Activated T-helper 1 cell treated with Interleukin-2 at 50 U/mL for 16 hours (primary cell): ENCODE measurements around the gene HBA1.
"Not testable (repeated sequence)": the region's sequence is repeated elsewhere in the genome, so short reads cannot be mapped to it uniquely, and the experiment has no call there.

Experiments used
- DNase-seq: peaks from one replicate; pipeline ENCODE4 v3.0.0-alpha.2; 2020; ENCODE audit warnings: low read depth

The HBA1 gene

DNA sequence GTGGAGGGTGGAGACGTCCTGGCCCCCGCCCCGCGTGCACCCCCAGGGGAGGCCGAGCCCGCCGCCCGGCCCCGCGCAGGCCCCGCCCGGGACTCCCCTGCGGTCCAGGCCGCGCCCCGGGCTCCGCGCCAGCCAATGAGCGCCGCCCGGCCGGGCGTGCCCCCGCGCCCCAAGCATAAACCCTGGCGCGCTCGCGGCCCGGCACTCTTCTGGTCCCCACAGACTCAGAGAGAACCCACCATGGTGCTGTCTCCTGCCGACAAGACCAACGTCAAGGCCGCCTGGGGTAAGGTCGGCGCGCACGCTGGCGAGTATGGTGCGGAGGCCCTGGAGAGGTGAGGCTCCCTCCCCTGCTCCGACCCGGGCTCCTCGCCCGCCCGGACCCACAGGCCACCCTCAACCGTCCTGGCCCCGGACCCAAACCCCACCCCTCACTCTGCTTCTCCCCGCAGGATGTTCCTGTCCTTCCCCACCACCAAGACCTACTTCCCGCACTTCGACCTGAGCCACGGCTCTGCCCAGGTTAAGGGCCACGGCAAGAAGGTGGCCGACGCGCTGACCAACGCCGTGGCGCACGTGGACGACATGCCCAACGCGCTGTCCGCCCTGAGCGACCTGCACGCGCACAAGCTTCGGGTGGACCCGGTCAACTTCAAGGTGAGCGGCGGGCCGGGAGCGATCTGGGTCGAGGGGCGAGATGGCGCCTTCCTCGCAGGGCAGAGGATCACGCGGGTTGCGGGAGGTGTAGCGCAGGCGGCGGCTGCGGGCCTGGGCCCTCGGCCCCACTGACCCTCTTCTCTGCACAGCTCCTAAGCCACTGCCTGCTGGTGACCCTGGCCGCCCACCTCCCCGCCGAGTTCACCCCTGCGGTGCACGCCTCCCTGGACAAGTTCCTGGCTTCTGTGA is at the start of gene HBA1:
Gene HBA1, plus strand, starts transcription at position 204 of the 906 bp plus-strand sequence. Its CDS starts 37 bp downstream, at position 241.
- DNase-seq: not testable (repeated sequence)

DNA sequence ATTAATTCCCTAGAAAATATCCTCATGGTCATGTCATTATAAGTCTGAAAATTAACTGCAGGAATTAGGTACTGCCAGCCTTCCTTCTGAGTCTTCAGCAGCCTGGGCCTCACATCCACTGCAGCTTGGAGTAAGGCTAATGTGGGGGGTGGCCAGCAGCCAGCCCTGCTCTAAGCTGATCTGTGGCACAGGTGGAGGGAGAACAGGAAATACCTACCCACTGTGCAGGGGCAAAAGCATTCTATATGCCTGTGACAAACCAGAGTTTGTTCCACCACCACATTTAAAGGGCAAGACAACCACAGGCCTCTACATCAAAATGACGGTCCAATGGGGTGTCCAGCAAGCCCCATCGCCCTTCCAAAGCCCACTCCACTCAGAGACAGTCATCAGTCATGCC is 47.4 kb upstream of the HBA1 start:
- DNase-seq: no peak

DNA sequence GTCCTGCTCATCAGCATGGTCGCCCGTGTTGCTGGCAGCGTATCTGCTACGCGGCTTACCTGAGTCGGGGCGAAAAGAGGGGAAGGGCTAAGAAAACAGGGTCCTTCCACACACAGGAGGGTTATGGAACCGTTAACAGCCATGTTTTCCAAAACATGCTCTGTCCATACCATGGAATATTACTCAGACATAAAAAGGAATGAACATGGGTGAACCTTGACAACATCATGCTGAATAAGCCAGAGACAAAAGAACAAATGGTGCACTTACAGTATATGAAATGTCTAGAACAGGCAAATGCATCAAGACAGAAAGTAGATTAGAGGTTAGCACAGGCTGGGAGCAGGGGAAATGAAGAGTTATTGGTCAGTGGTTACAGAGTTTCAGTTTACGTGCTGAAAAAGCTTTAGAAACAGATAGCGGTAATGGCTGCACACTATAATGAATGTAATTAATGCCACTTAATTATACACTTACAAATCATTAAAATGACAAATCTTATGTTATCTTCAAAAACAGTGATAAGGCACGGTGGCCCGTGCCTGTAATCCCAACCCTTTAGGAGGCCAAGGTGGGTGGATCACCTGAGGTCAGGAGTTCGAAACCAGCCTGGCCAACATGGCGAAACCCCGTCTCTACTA is 45.8 kb upstream of the HBA1 start:
- DNase-seq: no peak

DNA sequence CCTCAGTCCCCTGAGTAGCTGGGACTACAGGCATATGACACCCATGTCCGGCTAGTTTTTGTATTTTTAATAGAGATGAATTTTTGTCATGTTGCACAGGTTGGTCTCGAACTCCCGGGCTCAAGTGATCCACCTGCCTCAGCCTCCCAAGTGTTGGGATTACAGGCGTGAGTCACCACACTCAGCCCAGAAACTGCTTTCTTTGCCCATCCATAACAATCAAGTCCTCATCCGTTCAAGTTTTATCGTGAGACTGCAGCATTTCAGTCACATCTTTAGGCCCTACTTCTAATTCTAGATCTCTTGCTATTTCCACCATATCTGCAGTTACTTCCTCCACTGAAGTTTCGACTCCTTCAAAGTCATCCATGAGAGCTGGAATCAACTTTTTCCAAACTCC is 44.4 kb upstream of the HBA1 start:
- no peak for DNase-seq

- DNase-seq: no peak
These were observed 42.8 kb upstream of the HBA1 start for GRCh38 chr16:133716-134115.

DNA sequence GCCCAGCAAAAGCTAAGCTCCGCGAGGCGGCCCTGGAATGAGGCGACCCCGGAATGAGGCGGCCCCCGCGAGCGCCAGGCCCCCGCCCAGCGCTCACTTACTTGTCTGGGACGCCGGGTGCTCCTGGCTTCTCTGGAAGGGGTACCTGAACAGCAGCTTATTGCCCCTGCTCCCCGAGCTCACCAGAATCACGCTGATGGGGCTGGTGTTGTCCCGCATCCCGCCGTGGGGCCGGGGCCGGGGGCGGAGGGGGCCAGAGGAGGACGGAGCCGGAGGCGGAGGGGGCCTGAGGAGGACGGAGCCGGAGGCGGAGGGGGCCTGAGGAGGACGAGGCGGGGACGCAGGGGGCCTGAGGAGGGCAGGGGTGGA is 38.4 kb upstream of the HBA1 start:
- DNase-seq: peak; percentile 5

GRCh38 chr16:140175-140857 is 36.2 kb upstream of the HBA1 start:
- DNase-seq: no peak

GRCh38 chr16:142405-142967 is 34.0 kb upstream of the HBA1 start:
- DNase-seq: no peak

GRCh38 chr16:143047-143446 is 33.4 kb upstream of the HBA1 start:
- no peak for DNase-seq

- DNase-seq: no peak
These were observed 33.0 kb upstream of the HBA1 start for GRCh38 chr16:143456-143855.

- DNase-seq: no peak
These were observed 31.7 kb upstream of the HBA1 start for GRCh38 chr16:144797-145252.

GRCh38 chr16:146646-147045 is 29.8 kb upstream of the HBA1 start:
- no peak for DNase-seq

GRCh38 chr16:149024-149660 is 27.3 kb upstream of the HBA1 start:
- DNase-seq: no peak

- no peak for DNase-seq
These were observed 24.0 kb upstream of the HBA1 start, which contains the start of gene HBZ for GRCh38 chr16:152141-153128. Gene HBZ (plus strand): TSS chr16:152644. CDS start chr16:152910, 266 bp downstream.

DNA sequence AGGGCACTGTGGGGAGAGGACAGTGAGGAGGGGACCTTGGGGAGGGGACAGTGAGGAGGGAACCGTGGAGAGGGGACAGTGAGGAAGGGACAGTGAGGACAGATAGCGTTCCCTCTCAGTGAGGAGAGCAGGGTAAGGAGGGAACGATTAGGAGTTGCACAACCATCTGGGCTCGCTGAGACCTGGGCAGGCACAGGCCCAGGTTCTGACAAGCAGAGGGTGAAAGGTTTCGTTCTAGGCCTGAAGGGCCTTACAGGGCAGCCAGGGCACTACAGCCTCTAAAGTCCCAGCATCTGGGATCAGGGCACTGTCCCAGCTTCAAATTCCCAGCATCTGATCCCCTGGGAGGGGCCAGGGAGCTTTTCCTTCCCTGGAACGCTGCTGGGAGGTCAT is 23.4 kb upstream of the HBA1 start:
- DNase-seq: not testable (repeated sequence)

DNA sequence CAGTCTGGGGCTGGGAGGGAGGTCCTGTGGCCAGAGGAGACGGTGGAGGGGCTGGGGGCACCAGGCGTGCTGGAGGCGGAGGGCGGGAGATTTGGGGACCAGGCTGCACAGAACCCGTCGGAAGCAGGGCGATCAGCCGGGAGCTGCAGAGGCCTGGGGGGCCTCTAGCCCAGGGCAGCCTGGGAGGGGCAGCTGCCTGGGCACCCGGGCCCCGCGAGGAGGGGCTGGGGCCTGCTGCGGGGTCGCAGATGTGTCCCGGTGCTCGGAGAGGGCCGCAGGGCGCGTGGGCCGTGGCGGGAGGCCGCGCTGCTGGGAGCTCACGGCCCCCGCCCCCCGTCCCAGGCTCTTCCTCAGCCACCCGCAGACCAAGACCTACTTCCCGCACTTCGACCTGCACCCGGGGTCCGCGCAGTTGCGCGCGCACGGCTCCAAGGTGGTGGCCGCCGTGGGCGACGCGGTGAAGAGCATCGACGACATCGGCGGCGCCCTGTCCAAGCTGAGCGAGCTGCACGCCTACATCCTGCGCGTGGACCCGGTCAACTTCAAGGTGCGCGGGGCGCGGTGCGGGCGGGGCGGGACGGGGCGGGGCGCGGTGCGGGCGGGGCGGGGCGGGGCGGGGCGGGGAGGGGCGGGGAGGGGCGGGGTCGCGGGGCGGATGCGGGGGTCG is 22.8 kb upstream of the HBA1 start:
- DNase-seq: not testable (repeated sequence)

DNA sequence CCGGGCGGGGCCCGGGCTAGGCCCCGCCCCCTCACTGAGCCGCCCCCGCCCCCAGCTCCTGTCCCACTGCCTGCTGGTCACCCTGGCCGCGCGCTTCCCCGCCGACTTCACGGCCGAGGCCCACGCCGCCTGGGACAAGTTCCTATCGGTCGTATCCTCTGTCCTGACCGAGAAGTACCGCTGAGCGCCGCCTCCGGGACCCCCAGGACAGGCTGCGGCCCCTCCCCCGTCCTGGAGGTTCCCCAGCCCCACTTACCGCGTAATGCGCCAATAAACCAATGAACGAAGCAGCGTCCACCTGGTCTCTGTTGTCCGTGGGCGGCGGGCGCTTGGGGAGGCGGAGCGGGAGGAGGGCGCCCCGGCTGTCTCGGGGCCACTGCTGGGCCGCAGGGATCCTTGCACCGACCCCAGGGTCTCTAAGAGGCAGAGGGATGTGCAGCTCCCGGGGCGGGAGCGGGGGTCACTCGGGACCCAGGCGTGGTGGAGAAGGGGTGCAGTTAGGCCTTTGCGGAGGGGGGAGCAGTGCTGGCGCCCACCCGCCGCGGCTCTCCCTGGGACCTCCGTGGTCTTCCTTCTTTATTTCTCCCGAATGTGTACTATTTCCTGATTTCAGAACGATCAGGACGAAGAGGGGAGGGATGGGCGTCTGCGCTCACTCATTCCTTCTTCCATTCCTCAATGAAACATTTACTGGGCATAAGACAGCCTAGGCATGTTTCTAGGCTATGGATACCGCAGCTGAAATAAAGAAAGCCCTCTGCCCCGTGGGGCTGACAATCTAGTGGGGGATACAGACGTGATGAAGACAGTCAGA is 22.1 kb upstream of the HBA1 start:
- no peak for DNase-seq

DNA sequence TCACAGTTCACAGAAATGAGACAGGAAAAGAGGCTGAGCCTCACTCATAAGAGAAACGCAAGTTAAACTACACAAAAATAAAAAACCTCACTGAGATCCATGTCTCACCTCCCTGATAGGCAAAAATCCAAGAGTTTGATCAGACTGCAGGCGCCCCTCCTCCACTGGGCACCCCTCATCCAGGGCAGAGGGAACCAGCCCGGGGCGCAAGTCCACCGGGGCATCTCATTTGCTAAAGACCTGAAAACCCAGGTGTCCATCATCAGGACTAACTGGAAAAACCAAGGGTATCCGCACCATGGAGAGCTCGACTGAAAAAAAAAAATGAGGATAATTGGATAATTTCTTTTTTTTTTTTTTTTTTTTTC is 21.5 kb upstream of the HBA1 start:
- no peak for DNase-seq

DNA sequence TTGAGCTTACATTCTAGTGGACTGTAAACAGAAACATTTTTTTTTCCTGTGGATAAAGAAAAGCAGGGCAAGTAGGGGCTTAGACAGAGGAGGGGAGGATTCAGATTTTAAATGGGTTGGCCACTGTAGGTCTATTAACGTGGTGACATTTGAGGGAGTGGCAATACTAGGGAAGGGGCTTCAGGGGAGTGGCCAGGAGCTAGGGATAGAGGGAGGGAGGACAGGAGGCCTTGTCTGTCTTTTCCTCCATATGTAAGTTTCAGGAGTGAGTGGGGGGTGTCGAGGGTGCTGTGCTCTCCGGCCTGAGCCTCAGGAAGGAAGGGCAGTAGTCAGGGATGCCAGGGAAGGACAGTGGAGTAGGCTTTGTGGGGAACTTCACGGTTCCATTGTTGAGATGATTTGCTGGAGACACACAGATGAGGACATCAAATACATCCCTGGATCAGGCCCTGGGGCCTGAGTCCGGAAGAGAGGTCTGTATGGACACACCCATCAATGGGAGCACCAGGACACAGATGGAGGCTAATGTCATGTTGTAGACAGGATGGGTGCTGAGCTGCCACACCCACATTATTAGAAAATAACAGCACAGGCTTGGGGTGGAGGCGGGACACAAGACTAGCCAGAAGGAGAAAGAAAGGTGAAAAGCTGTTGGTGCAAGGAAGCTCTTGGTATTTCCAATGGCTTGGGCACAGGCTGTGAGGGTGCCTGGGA is 17.2 kb upstream of the HBA1 start:
- no peak for DNase-seq
